SW 1271 (cell line): ENCODE results near the gene ST6GALNAC1.

Source experiments
- DNase-seq, 2 experiments: peaks; one replicate each; lab custom pipeline; 2025; lab: John Stamatoyannopoulos, UW

ST6GALNAC1 gene

DNA sequence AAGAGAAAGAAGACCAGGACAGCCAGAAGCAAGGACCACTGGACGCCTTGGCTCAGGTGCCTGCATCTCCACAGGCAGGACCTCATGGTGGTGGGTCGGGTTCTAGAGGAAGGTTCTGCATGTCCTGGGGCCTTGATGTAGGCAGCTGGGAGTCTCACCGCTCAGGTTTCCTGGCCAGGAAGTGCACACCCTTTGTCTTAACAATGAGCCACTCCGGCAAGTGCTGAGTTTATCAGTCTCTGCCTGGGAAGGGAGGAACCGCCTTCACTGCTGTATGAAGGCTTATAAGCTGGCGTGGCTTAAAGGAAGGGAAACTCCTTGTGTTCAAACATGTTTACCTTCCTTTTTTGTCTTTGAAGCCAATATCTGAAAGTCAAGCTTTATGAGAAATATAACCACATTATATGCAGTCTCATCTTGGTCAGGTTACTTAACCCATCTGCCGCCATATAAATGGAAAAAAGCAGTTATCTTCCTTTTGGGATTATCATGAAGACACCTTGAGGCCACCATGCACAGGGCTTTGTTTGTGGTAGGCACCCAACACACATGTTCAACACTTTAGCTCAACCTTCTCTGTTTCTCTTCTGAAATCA is at the start of gene ST6GALNAC1:
Gene ST6GALNAC1 (minus strand): TSS at position 205 of the 596 bp plus-strand sequence. CDS start 119 bp downstream, at position 86.
- DNase-seq = no peak

DNA sequence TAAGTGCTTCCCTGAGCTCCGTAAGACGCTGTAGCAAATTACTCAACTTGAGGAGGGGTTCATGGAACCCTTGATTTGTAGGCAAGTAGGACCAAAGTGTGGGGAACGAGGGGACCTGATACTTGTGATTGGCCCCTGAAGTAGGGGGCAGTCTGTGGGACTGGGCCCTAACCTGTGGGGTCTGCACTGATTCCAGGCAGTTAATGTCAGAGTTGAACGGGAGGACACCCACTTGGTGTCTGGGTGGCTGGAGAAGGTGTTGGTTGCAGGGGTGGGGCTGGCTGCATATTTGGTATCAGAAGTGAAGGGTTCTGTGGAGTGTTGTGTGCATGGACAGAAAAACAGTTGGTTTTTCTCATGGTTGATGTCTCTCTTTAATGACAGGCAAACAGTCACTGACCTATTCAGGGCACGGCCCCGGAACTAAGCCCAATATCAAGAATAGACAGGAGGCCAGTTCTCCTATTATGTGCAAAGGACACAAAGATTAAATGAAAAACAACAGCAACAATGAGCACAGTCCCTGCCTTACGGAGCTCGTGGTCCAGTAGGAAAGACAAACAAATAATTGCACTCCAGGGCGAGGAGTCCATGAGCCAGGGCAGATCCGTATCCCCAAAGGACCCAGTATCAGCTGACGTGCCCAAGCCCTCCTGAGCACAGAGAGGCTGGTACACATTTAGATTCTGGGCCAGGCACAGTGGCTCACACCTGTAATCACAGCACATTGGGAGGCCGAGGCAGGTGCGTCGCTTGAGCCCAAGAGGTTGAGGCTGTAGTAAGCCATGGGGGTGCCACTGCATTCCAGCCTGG is 48.0 kb upstream of the ST6GALNAC1 start:
- no peak for DNase-seq

DNA sequence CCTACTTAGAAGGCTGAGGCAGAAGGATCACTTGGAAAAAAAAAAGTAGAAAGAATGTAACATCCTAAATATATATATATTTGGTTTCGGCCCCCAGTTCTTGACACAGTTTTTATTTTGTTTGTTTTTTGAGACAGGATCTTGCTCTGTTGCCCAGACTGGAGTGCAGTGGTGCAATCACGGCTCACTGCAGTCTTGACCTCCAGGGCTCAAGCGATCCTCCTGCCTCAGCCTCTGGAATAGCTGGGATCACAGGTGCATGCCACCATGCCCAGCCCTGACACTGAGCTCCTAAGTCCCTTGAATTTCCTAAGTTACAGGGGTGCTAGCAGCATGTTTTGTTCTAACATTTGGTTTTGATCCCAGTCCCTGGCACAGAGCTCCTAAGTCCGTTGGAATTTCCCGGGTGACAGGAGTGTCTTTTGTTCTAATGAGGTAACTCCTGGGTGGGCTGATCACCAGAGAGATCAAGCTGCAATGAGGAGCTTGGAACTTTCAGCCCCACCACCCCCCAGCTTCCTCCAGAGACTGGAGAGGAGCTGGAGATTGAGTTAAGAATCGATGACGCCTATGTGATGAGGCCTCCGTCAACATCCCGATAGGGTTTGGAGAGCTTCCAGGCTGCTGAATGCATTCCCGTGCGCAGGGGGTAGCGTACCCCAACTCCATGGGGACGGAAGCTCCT is 47.2 kb upstream of the ST6GALNAC1 start:
- no peak for DNase-seq

- DNase-seq = no peak
Observed at GRCh38 chr17:76689859-76690258, 46.3 kb upstream of the ST6GALNAC1 start.

GRCh38 chr17:76688165-76688622 is 44.6 kb upstream of the ST6GALNAC1 start:
- no peak for DNase-seq

DNA sequence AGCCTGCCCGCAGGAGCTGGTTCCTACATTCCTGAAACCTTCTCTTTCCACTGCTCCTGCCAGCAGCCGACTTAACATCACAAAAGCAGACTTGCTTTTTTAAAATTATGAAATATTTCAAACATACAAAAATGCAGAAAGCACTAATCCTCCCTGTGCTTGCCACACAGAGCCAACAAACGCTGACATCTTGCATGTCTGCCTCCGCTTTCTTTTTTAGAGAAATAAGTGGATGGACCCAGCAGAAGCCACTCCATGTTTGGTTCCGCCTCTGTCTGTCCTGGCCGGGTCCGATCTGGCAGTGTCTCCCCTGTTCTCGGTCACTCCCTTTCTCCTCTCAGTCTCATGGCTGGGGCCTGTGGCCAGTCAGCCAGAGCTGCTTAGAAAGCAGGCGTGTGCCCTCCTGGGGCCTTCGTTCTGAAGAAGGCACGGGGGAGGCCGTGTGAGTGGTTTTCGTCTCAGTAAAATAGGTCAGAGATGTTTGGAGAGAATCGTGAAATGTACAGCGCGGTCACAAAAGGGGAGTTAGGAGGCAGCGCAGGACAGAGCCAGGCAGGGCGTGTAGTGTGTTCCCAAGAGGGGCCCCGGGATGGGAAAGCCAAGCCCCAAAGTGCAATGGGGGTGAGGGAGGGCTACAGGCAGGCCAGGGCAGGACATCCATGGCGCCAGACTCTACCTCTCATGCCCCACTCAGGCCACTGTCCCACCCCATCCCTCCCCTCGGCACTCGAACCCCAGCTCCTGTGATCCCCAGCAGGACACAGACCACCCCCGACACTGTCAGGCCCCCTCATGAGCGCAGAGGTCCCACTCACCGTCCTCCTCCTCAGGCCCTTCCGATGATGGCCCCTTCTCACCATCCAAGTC is 44.0 kb upstream of the ST6GALNAC1 start:
- DNase-seq = no peak

DNA sequence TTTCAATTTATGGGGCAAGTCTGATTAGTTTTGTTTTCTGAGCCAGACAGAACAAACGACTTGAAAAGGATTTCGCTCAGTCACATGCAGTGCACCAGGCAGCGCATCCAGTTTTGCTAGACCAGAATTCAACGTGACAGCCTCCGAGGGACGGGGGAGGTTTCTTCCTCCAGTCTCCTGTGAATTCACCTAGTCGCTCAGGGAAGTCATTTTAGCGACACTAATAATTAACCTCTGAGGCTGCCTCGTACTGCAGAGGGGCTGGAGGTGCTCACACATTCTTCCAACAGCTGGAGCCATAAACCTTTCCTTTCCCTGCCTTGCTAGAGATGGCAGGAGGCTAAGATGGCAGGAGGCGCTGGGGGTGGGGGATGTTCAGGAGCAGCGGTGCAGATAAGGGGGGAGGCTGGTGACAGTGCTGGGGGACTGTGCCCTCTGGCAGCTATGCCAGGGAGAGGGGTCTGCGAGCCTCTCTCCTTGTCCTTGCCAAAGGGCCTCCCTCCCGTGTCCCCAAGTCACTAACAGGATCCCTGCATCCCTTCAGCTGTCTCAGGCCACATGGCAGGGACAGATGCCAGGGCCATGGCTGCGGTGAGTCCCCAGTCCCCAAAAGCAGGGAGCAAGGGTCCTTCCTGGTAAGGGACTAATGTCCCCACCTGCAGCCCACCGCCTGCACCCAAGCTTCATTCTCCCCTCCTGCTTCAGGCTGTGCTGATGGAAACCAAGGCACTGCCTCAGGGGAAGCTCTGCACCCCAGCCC is 43.2 kb upstream of the ST6GALNAC1 start:
- DNase-seq = no peak

- DNase-seq = no peak
Observed at GRCh38 chr17:76685846-76686245, 42.3 kb upstream of the ST6GALNAC1 start.

- DNase-seq = no peak
Observed at GRCh38 chr17:76685366-76685765, 41.8 kb upstream of the ST6GALNAC1 start.

GRCh38 chr17:76684756-76685155 is 41.2 kb upstream of the ST6GALNAC1 start:
- no peak for DNase-seq

DNA sequence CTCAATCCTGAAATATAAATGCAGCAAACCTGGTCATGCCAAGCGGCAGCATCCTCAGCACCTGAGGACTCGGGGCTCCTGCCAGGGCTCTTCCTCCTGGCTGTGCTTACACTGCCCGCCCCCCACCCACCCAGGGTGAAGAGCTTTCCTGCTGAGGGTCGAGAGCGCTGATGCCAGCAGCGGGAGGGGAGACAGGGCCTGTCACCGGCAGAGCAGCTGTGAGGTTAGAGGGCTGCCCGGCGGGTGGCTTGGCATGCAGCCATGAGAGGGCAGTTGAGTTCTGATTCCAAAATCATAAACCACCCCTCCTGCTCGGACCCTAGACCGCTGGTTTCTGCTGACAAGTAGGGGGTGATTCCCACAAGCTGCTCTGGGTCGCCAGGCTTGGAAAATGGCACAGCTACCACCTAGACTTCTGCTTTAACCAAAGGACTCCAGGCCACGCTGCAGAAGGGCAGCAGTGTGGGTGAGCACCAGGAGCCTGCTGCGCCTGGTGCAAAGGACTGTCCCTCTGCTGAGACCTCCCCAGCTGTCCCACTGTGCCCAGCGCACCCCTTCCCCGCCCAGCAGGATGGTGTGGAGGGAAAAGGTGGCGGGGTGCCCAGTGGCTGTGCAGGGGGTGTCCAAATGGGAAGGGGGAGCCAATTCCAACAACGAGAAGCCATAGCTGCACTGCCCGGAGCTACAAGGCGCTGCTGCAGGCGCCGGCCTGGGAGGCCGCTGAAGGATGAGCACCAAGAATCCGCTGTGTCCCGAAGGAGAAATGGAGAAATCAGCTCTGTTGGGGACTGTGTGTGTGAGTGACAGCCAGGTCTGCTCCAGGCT is 40.6 kb upstream of the ST6GALNAC1 start:
- no peak for DNase-seq

DNA sequence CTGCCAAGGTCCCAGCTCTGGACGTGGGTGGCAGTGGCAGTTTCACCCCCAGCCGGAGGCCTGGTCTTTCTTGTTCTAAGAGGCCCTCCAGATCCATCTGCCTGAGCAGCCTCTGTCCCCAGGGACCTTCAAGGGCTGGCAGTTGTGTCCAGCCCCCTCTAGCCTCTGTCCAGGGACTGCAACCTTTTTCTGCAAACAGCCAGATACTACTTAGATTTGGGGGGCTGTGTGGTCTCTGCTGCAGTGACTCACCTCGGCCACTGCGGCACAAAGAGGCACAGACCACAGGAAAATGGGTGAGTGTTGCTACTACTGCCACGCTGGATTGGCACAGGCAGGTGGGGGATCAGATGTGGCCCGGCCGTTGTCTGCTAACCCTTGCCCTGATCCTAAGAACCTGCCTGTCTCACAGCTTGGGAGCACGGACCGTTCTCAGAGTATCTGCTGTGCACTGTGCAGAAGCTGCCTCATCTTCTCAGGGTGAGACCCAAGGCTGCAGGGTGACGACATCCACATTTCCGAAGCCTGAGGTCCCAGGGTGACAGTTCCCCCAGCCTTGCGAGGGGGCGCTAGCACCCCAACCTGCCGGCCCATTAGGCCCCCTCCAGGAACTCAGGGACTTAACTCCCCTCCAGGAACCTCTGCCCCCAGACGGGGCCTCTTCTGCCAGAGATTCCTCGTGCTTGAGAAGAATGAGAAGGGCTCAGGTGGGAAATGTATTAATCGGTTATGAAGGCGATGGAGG is 39.6 kb upstream of the ST6GALNAC1 start:
- no peak for DNase-seq

- no peak for DNase-seq
Observed at GRCh38 chr17:76682296-76682695, 38.7 kb upstream of the ST6GALNAC1 start.

- DNase-seq = peak; percentile 30 to 41
Observed at GRCh38 chr17:76681222-76682137, 37.9 kb upstream of the ST6GALNAC1 start.

DNA sequence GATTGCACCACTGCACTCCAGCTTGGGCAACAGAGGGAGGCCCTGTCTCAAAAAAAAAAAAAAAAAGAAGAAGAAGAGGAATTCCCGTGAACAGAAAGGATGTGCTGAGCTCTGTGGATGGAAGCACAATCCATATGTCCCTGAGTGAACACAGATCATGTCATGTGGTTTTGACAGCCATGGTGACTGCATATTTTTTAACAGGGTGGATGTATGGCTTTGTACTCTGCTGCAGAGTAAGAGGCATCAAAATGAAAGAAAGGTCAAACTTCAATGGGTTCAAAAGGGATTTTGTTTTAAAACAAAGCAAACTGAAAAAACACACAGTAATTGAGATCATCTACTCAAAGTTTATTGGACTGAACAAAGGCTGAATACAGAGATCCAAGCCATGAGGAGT is 35.7 kb upstream of the ST6GALNAC1 start:
- DNase-seq = no peak

DNA sequence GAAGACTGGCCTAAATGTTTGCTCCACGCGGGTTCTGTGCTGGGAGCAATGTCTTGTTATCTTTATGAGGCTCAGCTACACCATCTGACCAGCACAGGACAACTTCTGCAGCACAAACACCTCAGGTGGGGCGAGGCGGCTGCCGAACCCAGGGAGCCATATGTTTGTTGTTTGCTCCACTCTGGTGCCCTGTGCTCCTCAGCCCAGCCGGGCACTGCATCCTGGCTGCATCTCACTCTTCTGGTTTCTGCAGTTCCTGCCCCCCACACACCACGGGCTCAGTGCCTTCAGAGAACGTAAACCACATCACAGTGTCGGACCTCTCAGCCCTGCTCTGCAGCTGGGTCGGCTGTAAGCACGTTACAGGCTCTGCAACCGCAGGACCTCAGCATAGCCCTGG is 34.8 kb upstream of the ST6GALNAC1 start:
- no peak for DNase-seq

GRCh38 chr17:76677406-76677805 is 33.8 kb upstream of the ST6GALNAC1 start:
- DNase-seq = no peak

DNA sequence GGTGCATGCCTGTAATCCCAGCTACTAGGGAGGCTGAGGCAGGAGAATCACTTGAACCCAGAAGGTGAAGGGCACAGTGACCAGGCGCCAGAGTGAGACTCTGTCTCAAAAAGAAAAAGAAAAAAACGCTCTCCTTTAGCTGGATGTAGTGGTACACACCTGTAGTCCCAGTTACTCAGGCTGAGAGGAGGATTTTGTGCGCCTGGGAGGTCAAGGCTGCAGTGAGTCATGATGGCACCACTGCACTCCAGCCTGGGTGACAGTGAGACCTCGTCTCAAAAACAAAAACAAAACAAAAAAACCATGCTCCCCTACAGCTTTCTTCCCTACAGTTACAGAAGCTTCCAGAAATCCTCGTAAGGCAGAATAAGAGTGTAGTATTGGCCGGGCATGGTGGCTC is 33.1 kb upstream of the ST6GALNAC1 start:
- DNase-seq = no peak
